ENCODE measurements around the gene ZMIZ2.
"Not testable (repeated sequence)": the region's sequence is repeated elsewhere in the genome, so short reads cannot be mapped to it uniquely, and the experiment has no call there.

ZMIZ2 gene

DNA sequence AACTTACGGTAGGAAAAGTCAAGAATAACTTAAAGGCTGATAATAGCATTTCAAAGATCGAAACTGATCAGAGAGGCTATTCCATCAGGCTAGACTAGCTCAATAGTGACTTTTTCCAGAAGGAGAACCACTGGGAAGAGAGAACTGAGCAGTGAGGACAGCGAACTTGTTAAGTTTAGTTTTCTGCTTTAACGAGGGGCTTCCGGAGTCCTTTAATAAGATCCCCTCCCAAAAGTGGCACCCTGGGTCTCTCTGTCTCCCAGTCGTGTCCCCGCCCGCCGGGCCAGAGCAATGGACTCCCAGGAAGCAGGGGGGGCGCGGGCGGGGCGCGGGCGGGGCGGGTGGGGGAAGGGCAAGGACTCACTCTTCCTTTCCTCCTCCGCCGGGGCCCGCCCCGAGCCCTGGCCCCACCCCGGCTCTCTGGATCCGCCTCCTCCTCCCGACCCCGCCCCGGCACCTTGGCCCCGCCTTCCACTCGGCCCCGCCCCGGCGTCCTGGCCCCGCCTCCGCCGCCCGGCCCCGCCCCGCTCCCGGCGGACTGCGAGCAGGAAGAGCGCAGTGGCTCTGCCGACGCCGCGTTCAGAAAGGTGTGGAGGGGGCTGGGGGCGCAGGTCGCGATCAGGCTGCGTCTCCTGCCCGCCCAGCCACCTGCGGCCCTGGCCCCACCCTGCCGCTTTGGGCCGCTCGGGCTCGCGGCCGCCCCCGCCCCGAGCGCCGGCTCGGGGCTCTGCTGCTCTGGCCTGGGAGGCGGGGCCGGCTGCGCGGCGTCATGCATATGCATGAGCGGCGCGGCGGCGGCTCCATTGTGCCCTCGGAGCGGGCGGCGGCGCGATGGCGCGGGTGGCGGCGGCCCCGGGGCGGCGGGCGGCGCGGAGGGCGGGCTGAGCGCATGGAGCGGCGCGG lies at the start of gene ZMIZ2:
TSS of gene ZMIZ2 (plus strand) at position 803 of the 903 bp plus-strand sequence. CDS start 7,403 bp downstream, outside the sequence.
- H3K4me3 Mint-ChIP-seq, result peak within 1 kb of the TSS; percentile 84
- peaks cover 15% of the 10 kb centered on the region for H3K36me3 Mint-ChIP-seq (ENCODE audit: low read depth)
- no peaks in the 10 kb centered on the region for H3K27me3 Mint-ChIP-seq
- DNase-seq (peak; percentile 92), ATAC-seq (peak; percentile 80)
- peak within 1 kb of the TSS; percentile 74 for H3K27ac Mint-ChIP-seq
- no peaks in the 10 kb centered on the region for H3K9me3 Mint-ChIP-seq
- H3K4me1 Mint-ChIP-seq, result peaks cover 36% of the 10 kb centered on the region

GRCh38 chr7:44699598-44699997 lies 49.0 kb upstream of the ZMIZ2 start:
- not testable (repeated sequence) for ATAC-seq, H3K4me1 Mint-ChIP-seq, DNase-seq, H3K9me3 Mint-ChIP-seq, H3K4me3 Mint-ChIP-seq, H3K27me3 Mint-ChIP-seq, H3K27ac Mint-ChIP-seq
- H3K36me3 Mint-ChIP-seq (ENCODE audit: low read depth), result peaks cover 68% of the 10 kb centered on the region

DNA sequence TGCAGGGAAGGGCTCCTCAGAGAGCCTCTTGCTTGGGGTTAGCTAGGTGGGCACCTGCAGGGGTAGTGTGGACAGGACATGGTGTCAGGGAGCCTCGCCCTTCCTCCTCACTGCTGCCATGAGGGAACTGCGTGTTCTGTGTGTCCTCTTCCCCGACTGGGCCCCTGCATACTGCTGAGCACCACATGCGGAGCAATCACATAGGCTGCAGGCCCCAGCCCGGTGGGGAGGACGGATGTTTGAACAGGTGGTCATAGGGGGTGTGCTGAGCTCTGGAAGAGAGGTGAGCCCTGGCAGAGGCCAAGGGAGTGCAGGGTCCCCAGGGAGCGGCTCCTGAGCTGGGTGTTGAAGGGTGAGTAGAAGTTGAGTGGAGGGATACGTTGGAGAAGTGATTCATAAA lies 48.3 kb upstream of the ZMIZ2 start:
- H3K4me1 Mint-ChIP-seq, result no peaks in the 10 kb centered on the region
- H3K36me3 Mint-ChIP-seq (ENCODE audit: low read depth), result peaks cover 70% of the 10 kb centered on the region
- H3K27ac Mint-ChIP-seq, result no peak overlapping the region
- no peaks in the 10 kb centered on the region for H3K9me3 Mint-ChIP-seq
- H3K4me3 Mint-ChIP-seq, result no peak overlapping the region
- ATAC-seq (no peak), DNase-seq (no peak)
- no peaks in the 10 kb centered on the region for H3K27me3 Mint-ChIP-seq

DNA sequence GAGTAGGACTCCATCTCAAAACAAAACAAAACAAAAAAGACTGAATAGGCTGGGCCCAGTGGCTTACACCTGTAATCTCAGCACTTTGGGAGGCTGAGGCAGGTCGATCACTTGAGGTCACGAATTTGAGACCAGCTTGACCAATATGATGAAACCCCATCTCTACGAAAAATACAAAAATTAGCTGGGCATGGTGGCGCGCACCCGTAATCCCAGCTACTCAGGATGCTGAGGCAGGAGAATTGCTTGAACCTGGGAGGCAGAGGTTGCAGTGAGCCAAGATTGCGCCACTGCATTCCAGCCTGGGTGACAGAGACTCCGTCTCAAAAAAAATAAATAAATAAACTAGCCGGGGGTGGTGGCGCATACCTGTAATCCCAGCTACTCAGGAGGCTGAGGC lies 45.3 kb upstream of the ZMIZ2 start:
- Mint-ChIP-seq H3K36me3 (ENCODE audit: low read depth) (peaks cover 53% of the 10 kb centered on the region), H3K27ac (peak overlapping the region; percentile 18)
- not testable (repeated sequence) for H3K27me3 Mint-ChIP-seq, H3K4me3 Mint-ChIP-seq, ATAC-seq, DNase-seq, H3K4me1 Mint-ChIP-seq, H3K9me3 Mint-ChIP-seq

DNA sequence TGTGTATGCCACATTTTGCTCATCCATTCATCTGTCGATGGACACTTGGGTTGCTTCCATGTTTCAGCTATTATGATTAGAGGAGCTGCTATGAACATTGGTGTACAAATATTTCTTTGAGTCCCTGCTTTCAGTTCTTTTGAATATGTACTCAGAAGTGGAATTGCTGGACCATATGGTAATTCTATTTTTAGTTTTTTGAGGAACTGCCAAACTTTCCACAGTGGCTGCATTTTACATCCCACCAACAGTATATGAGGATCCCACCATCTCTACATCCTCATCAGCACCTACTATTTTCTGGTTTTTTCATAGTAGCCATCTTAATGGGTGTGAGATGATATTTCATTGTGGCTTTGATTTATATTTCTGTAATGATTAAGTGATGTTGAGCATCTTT lies 44.7 kb upstream of the ZMIZ2 start:
- no peaks in the 10 kb centered on the region for H3K27me3 Mint-ChIP-seq
- H3K27ac Mint-ChIP-seq, result no peak overlapping the region
- no peaks in the 10 kb centered on the region for H3K9me3 Mint-ChIP-seq
- peaks cover 49% of the 10 kb centered on the region for H3K36me3 Mint-ChIP-seq (ENCODE audit: low read depth)
- no peaks in the 10 kb centered on the region for H3K4me1 Mint-ChIP-seq
- no peak overlapping the region for H3K4me3 Mint-ChIP-seq
- ATAC-seq (no peak), DNase-seq (no peak)

DNA sequence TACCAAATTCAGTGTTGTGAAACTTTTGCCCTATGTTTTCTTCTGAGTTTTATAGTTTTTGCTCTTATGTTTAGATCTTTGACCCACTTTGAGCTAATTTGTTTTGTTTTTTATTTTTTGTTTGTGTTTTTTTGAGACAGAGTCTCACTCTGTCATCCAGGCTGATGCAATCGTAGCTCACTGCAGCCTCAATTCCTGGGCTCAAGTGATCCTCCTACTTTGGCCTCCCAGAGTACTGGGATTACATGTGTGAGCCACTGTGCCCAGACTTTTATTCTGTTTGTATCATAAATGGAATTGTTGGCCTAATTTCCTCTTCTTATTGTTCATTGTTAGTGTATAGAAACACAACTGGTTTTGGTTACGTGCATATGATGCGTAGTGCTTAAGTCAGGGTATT lies 43.2 kb upstream of the ZMIZ2 start:
- peaks cover 35% of the 10 kb centered on the region for H3K36me3 Mint-ChIP-seq (ENCODE audit: low read depth)

DNA sequence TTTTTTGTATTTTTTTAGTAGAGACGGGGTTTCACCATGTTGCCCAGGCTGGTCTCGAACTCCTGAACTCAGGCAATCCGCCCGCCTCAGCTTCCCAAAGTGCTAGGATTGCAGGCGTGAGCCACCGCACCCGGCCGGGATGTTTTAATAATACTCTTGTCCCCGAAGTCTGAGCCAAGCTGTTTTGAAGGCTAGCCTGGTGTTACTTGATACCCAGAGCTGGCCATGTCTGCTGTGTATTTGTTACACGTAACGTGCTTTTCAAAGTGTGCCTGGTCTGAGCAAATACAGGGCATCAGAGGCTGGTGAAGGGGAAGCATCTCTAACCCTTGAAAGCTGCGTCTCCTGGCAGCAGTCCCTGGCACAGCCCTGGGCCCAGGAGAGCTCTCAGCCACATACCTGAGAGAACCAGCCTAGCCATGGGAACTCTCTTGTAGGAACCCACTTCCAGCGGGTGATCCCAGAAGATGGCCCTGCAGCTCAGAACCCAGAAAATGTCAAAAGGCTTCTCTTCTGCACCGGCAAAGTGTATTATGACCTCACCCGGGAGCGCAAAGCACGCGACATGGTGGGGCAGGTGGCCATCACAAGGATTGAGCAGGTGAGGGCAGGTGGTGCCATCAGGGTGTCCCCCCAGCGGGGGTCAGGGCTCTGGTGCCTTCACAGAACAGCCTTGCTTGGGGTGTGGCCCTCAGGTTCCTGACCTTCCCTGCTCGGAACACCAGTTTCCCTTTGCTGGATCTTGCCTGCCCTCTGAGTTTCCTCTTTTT lies 41.7 kb upstream of the ZMIZ2 start:
- Mint-ChIP-seq H3K27ac (no peak overlapping the region), H3K4me1 (peaks cover 2% of the 10 kb centered on the region), H3K36me3 (ENCODE audit: low read depth) (peaks cover 22% of the 10 kb centered on the region), H3K27me3 (no peaks in the 10 kb centered on the region), H3K9me3 (no peaks in the 10 kb centered on the region), H3K4me3 (no peak overlapping the region)
- DNase-seq (no peak), ATAC-seq (no peak)

More for the DNA sequence above, 43.2 kb upstream of the ZMIZ2 start:
- DNase-seq (no peak), ATAC-seq (no peak)
- H3K4me1 Mint-ChIP-seq, result no peaks in the 10 kb centered on the region
- peak overlapping the region; percentile 64 for H3K27ac Mint-ChIP-seq
- no peaks in the 10 kb centered on the region for H3K27me3 Mint-ChIP-seq
- no peaks in the 10 kb centered on the region for H3K9me3 Mint-ChIP-seq
- H3K4me3 Mint-ChIP-seq, result no peak overlapping the region

GRCh38 chr7:44707558-44708230 lies 41.0 kb upstream of the ZMIZ2 start:
- no peaks in the 10 kb centered on the region for H3K9me3 Mint-ChIP-seq
- ATAC-seq (no peak), DNase-seq (no peak)
- H3K36me3 Mint-ChIP-seq (ENCODE audit: low read depth), result peaks cover 18% of the 10 kb centered on the region
- H3K4me1 Mint-ChIP-seq, result peaks cover 5% of the 10 kb centered on the region
- H3K27ac Mint-ChIP-seq, result no peak overlapping the region
- no peaks in the 10 kb centered on the region for H3K27me3 Mint-ChIP-seq
- H3K4me3 Mint-ChIP-seq, result no peak overlapping the region

DNA sequence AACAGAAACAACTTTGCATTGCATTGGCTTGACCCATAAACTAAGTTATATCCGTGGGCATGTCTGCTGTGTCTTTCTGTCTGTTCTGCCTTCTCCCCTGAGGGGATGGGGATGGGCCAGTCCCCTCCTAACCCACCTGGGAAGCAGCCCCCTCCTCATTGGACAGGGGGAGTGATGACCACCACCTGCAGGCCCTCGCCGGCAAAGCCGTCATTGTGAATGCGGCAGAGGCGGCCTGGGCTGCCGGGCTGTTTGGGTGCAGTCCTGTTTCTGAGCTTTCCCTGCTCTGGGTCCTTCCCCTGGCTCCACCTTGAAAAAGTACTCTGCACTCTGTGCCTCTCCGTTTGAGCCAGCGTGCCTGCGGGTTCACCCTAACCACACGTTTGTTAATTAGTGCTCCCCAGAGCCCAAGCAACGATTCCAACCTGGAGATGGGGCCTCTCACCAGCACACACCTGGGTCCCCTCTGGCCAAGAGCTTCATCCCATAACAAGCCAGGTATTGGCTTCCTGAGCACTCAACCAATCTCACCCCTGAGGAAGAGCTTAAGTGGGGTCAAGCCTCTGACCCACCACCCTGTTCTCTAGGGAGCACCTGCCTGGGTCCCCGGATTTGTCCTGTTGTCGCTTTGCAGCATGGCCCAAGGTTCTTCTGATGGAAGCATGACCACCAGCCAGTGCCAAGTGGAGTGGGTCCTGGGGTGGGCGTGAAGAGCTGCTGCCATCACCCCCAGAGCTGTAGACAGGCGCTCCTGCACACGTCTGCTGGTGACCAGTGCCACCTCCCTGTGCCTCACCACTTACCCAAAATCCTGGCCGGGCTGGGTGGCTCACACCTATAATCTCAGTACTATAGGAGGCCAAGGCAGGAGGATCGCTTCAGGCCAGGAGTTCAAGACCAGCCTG lies 39.4 kb upstream of the ZMIZ2 start:
- Mint-ChIP-seq H3K9me3 (no peaks in the 10 kb centered on the region), H3K4me3 (no peak overlapping the region), H3K27me3 (no peaks in the 10 kb centered on the region), H3K27ac (no peak overlapping the region), H3K36me3 (ENCODE audit: low read depth) (peaks cover 12% of the 10 kb centered on the region), H3K4me1 (peaks cover 5% of the 10 kb centered on the region)
- DNase-seq (no peak), ATAC-seq (no peak)

DNA sequence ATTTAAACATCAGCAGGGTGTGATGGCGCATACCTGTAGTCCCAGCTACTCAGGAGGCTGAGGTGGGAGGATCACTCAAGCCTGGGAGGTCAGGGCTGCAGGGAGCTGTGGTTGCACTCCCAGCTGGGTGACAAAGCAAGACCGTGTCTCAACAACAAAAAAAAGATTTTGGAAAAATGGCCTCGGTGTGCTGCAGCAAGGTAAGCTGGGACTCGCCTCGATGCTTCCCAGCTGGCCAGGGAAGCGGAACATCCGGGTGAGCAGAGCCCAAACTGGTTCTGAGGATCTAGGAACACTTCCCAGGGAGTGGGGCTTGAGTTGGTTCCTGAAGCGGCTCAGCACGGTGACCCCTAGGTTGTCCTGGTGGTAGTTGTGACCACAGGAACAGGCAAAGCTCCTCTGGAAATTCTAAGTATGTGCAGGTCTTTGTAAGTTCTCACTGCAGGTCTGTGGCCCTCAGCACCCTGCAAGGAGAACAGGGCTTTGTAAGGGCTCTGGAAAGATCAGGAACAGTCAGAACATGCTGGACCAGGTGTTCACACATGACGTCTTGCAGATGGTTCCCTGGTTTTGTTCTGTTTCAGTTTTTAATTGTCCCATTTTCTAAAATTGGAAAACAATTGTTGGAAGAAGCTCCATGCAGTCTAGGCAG lies 38.6 kb upstream of the ZMIZ2 start:
- Mint-ChIP-seq H3K4me1 (peaks cover 5% of the 10 kb centered on the region), H3K4me3 (no peak overlapping the region), H3K27ac (no peak overlapping the region), H3K9me3 (no peaks in the 10 kb centered on the region), H3K27me3 (no peaks in the 10 kb centered on the region), H3K36me3 (ENCODE audit: low read depth) (peaks cover 10% of the 10 kb centered on the region)
- no peak for ATAC-seq
- no peak for DNase-seq

GRCh38 chr7:44711528-44711927 lies 37.1 kb upstream of the ZMIZ2 start:
- H3K27ac Mint-ChIP-seq, result no peak overlapping the region
- DNase-seq (no peak), ATAC-seq (no peak)
- H3K9me3 Mint-ChIP-seq, result no peaks in the 10 kb centered on the region
- no peaks in the 10 kb centered on the region for H3K27me3 Mint-ChIP-seq
- H3K4me3 Mint-ChIP-seq, result no peak overlapping the region
- peaks cover 2% of the 10 kb centered on the region for H3K36me3 Mint-ChIP-seq (ENCODE audit: low read depth)
- peaks cover 5% of the 10 kb centered on the region for H3K4me1 Mint-ChIP-seq

- no peak overlapping the region for H3K27ac Mint-ChIP-seq
- peaks cover 5% of the 10 kb centered on the region for H3K4me1 Mint-ChIP-seq
- DNase-seq (no peak), ATAC-seq (no peak)
- no peaks in the 10 kb centered on the region for H3K9me3 Mint-ChIP-seq
- no peaks in the 10 kb centered on the region for H3K27me3 Mint-ChIP-seq
- peaks cover 2% of the 10 kb centered on the region for H3K36me3 Mint-ChIP-seq (ENCODE audit: low read depth)
- no peak overlapping the region for H3K4me3 Mint-ChIP-seq
These were observed 36.6 kb upstream of the ZMIZ2 start for GRCh38 chr7:44712012-44712411.

DNA sequence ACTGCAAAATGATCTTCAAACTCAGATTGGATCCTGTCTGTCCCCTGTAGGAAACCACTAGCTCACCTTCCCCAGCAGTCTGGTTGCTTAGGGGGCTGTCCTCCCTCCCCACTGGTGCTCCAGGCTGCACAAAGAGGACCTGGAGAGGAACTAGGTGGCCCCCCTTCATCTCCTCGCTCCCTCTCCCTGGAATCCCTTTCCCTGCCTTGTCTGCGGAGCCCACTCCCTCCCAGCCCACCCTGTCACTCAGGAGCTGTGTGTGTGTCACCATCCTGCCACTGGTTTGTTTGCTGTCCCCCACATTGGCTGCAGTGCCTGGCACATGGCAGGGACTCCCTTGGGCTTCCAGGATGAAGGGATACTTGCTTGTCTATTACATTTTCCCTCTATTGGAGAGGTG lies 35.5 kb upstream of the ZMIZ2 start:
- H3K27ac Mint-ChIP-seq, result no peak overlapping the region

More for the DNA sequence above, 35.5 kb upstream of the ZMIZ2 start:
- H3K36me3 Mint-ChIP-seq (ENCODE audit: low read depth), result no peaks in the 10 kb centered on the region
- H3K9me3 Mint-ChIP-seq, result no peaks in the 10 kb centered on the region
- peaks cover 5% of the 10 kb centered on the region for H3K4me1 Mint-ChIP-seq
- no peaks in the 10 kb centered on the region for H3K27me3 Mint-ChIP-seq
- DNase-seq, result no peak
- no peak overlapping the region for H3K4me3 Mint-ChIP-seq
- no peak for ATAC-seq
